A204.1 (cell line): ENCODE measurements around the gene SOX13.
"Not testable (repeated sequence)": the region's sequence is repeated elsewhere in the genome, so short reads cannot be mapped to it uniquely, and the experiment has no call there.

Experiments
- FAIRE-seq: peaks from 2 replicates; lab custom pipeline; 2012; peaks lifted over from hg19 to GRCh38; lab: Jason Lieb, UNC

Gene SOX13

GRCh38 chr1:204072931-204073836 lies at the start of gene SOX13:
Gene SOX13 (plus strand): TSS chr1:204073115. CDS start chr1:204112916, 39,801 bp downstream.
- FAIRE-seq: no peak

DNA sequence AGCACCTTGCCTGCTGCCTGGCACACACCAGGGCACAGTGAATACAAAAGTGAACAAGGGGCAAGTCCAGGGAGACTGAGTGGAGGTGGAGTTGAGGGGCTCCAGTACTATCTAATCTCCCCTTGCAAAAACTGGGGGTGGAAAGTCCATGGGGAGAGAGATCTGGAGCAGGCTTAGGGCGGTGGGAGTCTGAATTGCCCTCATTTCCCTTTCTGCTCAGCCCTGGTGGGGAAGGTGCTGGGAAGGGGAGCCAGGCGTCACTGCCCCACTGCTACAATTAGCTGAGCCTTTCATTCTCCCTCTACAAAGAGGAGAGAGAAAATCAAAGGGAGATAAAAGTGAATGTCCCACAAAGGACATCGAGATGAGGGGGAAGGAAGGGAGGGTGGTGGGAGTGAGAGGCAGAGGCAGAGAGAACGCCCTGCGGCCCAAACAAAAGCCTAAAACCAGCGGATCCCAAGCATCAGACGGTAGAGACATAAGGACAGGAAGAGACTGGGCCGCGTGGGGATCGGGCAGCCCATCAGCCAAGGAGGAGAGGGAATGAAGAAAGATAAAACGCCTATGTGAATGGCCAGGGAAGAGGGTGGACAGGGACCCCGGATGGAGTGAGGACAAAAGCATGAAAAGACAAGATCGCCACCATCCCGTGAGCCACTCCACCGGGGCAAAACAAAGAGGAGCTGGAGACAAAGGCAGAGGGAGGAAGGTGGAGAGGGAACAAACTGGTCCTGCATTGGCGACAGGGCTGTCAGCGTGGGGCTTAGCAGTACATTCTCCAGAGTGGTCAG lies 46.8 kb upstream of the SOX13 start:
- FAIRE-seq: no peak

GRCh38 chr1:204027446-204027845 lies 45.5 kb upstream of the SOX13 start:
- FAIRE-seq: no peak

DNA sequence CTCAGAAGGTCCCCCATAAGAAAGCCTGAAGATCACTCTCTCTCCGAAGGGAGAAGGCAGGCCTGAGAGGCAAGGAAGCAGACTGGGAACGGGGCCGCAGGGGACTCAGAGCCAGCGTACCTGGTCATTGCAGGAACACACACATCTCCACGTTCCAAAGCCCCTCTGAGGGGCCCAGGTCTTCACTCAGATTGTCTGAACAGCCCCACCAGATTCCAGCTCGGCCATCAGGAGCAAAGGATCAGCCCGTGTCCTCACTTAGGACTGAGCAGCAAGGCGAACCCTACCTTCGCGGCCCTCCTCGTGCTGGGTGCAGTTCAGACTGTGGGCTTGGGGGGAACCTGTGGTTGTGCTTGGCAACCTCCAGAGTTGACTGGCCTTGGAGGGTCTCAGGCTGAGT lies 43.9 kb upstream of the SOX13 start:
- FAIRE-seq: no peak

DNA sequence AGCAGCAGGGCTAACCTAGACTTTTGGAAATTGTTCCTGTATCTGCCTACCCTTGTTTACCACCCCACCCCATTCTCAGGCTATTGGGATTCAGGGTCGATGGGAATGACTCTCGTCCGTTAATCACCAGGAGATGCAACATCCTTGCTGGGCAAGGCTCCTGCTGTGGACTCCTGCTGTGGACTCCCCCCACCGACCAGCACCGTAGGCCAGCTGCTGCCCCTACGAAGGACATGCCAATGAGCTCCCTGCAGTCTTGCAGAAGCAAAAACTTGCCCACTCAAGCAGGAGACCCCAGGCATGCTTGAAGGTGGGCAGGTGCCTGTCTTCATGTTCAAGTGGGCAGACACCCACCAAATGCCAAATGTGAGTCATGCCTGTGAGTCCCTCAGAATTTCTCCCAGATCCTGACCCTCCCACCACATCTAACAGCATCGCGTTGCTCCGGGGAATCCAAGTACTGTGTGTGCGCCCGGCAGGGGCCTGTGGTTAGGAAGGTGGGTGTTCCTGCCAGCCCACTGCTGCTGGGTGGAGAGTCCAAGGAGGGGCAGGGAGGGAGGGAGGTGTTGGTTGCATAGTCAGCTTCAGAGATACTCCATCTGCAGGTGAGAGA lies 41.7 kb upstream of the SOX13 start:
- FAIRE-seq: no peak

GRCh38 chr1:204032642-204033235 lies 40.2 kb upstream of the SOX13 start:
- no peak for FAIRE-seq

- no peak for FAIRE-seq
These were observed 39.6 kb upstream of the SOX13 start for GRCh38 chr1:204033306-204033705.

DNA sequence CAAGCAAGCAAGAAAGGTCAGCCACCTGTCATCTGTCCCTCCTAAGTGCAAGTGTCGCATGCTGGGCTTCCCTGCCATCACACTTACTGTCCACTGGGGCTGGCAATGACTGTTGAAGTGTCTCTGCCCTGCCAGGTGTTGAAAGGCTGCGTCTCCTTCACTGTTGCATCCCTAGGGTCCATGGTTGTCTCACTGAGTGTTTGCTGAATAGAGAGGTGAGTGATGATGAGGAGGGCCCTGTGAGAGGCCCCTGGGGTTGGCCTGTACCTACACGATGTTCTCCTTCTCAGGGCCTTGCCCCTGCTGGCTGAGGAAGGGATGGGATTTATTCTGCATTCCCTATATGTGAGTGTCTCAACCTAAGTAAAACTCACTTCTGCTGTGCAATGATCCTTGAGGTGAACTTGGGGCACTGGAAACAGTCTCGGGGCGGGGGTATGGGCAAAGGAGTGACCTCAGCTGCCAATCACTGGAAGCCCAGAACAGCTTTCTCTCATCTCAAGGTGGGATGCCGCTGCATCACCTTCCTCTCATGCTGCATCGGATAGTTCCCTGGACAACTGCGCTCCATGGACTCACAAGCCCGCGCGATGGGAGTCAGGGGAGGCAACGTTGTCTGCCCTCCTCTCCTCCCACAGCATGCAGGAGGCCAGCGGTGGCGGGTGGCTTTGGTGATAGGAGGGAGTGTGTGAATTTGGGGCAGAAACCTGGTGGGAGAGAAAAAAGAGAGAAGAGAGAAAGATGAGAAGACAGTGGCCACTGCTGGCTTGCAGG lies 35.8 kb upstream of the SOX13 start:
- FAIRE-seq: no peak

- no peak for FAIRE-seq
These were observed 31.6 kb upstream of the SOX13 start for GRCh38 chr1:204041232-204041767.

GRCh38 chr1:204041803-204042505 lies 31.0 kb upstream of the SOX13 start:
- FAIRE-seq: no peak

DNA sequence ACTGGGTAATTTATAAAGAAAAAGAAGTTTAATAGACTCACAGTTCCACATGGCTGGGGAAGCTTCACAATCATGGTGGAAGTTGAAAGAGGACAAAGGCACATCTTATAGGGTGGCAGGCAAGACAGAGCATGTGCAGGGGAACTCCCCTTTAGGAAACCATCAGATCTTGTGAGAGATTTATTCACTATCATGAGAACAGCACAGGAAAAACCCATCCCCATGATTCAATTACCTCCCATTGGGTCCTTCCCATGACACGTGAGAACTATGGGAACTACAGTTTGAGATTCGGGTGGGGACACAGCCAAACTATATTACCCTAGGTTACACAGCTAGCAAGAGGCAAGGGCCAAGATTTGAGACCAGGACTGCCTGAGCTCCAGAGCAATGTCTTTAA lies 30.4 kb upstream of the SOX13 start:
- FAIRE-seq: no peak

- FAIRE-seq: no peak
These were observed 29.2 kb upstream of the SOX13 start for GRCh38 chr1:204043680-204044079.

GRCh38 chr1:204044448-204044847 lies 28.5 kb upstream of the SOX13 start:
- FAIRE-seq: no peak

- FAIRE-seq: no peak
These were observed 27.5 kb upstream of the SOX13 start for GRCh38 chr1:204045430-204045829.

DNA sequence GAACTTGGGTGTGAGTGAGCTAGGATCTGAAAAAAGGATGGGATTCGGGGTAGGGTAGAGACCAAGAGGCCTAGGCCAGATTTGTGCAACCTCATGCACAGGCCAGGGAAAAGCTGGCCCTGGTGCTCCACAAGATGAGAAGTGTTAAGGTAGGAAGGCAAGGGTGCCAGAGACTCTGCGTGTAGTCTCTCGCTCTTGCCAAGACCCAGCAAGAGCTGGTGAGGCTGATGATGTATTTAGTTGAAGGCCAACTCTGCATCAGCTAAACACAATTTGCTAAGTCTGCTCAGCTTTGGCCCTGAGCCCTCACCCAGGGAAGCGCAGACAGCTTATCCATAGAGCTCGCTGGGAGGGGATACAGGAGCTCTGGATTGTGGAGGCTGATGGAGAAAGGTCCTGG lies 26.6 kb upstream of the SOX13 start:
- no peak for FAIRE-seq

DNA sequence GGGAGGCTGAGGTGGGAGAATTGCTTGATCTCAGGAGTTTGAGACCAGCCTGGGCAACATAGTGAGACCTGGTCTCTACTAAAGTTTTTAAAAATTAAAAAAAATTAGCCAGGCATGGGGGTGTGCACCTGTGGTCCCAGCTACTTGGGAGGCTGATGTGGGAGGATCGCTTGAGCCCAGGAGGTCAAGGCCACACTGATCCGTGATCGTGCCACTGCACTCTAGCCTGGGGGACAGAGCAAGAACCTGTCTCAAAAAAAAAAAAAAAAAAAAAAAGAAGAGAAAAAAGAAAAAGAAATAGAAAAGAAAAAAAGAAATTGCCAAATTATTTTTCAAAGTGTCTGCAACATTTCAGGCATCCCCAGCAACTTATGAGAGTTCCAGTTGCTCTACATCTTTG lies 24.1 kb upstream of the SOX13 start:
- not testable (repeated sequence) for FAIRE-seq

DNA sequence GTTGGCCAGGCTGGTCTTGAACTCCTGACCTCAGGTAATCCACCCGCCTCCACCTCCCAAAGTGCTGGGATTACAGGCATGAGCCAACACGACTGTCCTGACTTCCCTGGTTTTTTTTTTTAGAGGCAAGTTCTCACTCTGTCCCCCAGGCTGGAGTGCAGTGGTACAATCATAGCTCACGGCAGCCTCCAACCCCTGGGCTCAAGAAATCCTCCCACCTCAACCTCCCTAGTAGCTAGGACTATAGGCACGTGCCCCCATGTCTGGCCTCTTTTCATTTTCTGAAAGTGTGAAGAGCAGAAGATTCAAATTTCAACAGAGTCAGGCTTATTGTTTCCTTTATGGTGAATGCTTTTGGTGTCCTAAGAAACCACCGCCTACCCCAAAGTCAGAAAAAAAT lies 21.7 kb upstream of the SOX13 start:
- FAIRE-seq: no peak

- FAIRE-seq: no peak
These were observed 21.2 kb upstream of the SOX13 start for GRCh38 chr1:204051718-204052117.

GRCh38 chr1:204053893-204054292 lies 19.0 kb upstream of the SOX13 start:
- no peak for FAIRE-seq

DNA sequence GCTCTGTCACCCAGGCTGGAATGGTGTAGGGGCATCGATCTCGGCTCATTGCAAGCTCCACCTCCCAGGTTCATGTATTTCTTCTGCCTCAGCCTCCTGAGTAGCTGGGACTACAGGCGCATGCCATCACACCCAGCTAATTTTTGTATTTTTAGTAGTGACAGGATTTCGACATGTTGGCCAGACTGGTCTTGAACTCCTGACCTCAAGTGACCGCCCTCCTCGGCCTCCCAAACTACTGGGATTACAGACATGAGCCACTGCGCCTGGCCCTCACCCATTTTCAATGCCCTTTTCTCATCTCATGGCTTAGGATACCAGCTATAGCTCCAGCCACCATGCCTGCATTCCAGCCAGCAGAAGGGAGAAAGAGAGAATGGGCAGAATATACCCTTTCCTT lies 12.9 kb upstream of the SOX13 start:
- no peak for FAIRE-seq

DNA sequence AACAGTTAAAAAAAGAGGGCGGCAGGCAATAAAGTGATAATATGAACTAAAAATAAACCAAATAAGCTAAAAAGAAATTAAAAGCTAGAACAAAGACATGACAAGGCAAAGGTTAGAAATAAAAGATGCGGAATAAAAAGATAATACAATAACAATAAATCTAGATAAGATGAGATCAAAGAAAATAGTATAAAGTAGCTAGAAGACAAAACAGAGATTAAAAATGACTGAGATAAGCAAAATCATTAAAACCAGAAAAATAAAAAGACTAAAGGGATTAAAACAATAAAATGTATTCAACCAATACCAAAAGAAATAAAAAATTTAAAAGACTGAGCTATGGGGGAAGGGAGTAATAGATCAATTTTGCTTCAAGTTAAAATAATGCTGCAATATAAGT lies 10.8 kb upstream of the SOX13 start:
- no peak for FAIRE-seq
